Adrenal gland (tissue), 12 donors: ENCODE data around the gene RTKN2. TPM values are rescaled to one million over a fixed set of nuclear protein-coding genes. Genes with fewer than 3 reads are reported as not detected.

ENCODE experiments used
- DNase-seq, 7 donors: peaks; one replicate each; pipeline ENCODE4 v3.0.0-alpha.2; 2019 to 2020
- H3K27ac ChIP-seq, 5 donors: fragments of 200-600 bp; sonication (generic) in 4 of 5; 1 replicate in 3 of 5; 2 replicates in 2 of 5; pipeline versions ENCODE4 v1.5.1 to v1.8.0; 2016 to 2020; ENCODE audit warnings: mild to moderate bottlenecking in 1 of 5
- H3K27me3 ChIP-seq: fragments of 200-600 bp; 2 replicates; pipeline ENCODE4 v1.8.0; 2021
- H3K36me3 ChIP-seq, 2 donors: fragments of 200-600 bp; replicated peaks in 1 of 2; 1 replicate in 1 of 2; 2 replicates in 1 of 2; pipeline versions ENCODE4 v1.5.1 to v1.8.0; 2018 to 2022
- H3K4me1 ChIP-seq, 2 donors: fragments of 200-600 bp; replicated peaks in 1 of 2; 1 replicate in 1 of 2; 2 replicates in 1 of 2; pipeline versions ENCODE4 v1.5.1 to v1.8.0; 2018 to 2021
- H3K4me3 ChIP-seq, 4 donors: fragments of 200-600 bp; sonication (generic) in 3 of 4; one replicate each; pipeline ENCODE4 v1.5.1; 2016 to 2018
- H3K9me3 ChIP-seq, 3 donors: fragments of 200-600 bp; sonication (generic) in 1 of 3; replicated peaks in 1 of 3; 1 replicate in 2 of 3; 2 replicates in 1 of 3; pipeline versions ENCODE4 v1.5.1 to v1.8.0; 2016 to 2021
- POLR2A ChIP-seq, 2 donors: fragments of 450-650 bp; IDR thresholded peaks; one replicate each; pipeline ENCODE4 v1.6.1; 2017; ENCODE audit warnings: antibody characterized with exemption in 2 of 2, mild to moderate bottlenecking in 2 of 2, moderate library complexity in 1 of 2
- WGBS, 4 donors: extraction: QIAGEN DNeasy Blood & Tissue Kit in 2 of 4; methylation state at CpG; one replicate each; pipeline versions ENCODE4 v1.1.5 to v1.1.7; 2013 to 2017; 5-methylcytosine and 5-hydroxymethylcytosine counted together
- intact Hi-C, 2 donors: fragments of 100-400 bp; cut with DNase I; formaldehyde crosslinking; loops; one replicate each; pipeline versions ENCODE4 v1.14.1 to v1.15.0; 2022 to 2023
- polyA plus RNA-seq, 3 donors: library from polyadenylated mRNA; stranded (reverse); fragments of 200-250 nt in 2 of 3; fragments of 350-450 nt in 1 of 3; fragmentation: Illumina TruSeq in 1 of 3; extraction: RNeasy Lipid Tissue Mini Kit (QIAGEN cat#74804) in 1 of 3; gene quantifications; one replicate each; pipeline ENCODE4 v1.2.3, GENCODE V29; 2013 to 2014
- total RNA-seq, 9 donors: library from RNA; depleted of rRNA in 4 of 9; stranded (reverse); fragments of >200 nt in 4 of 9; fragments of 120-200 nt in 1 of 9; fragmentation: NEBNext Ultra II Directional in 1 of 9; extraction: Animal tissue kit (Norgen Biotek cat#: 25700) in 1 of 9; gene quantifications; one replicate each; pipeline versions ENCODE4 v1.1.0 to v1.2.4, GENCODE V29; 2013 to 2023
- TF ChIP-seq, protein P1 (sequence below), 6 experiments: fragments of 450-650 bp in 4 of 6; fragments of 200-600 bp in 2 of 6; sonication (generic) in 1 of 6; IDR thresholded peaks; 1 replicate in 5 of 6; 2 replicates in 1 of 6; pipeline versions ENCODE4 v1.5.1 to v1.8.0; 2016 to 2021; ENCODE audit warnings: antibody characterized with exemption in 6 of 6, mild to moderate bottlenecking in 2 of 6, moderate library complexity in 1 of 6
- donor health status: healthy with polysubstance abuse.
- donor health status: Bipolar disorder and iron deficiency.
- donor health status: DM: yes; HTN: yes; CAD: no.
- donor health status: DM: no; HTN: no; CAD: no.
- donor health status: DM: no; HTN: no; CAD: no.
- donor health status: DM: yes; HTN: yes; CAD: no.

The RTKN2 gene
- total and polyA plus RNA-seq, 12 donors, result 0.07 to 3.4 (median 0.09) TPM; not detected in 4

GRCh38 chr10:62157601-62158000, 111.0 kb downstream of the RTKN2 start:
- Histone ChIP-seq H3K27ac (no peak overlapping the region), H3K4me1 (no peaks in the 10 kb centered on the region), H3K27me3 (no peaks in the 10 kb centered on the region), H3K9me3 (no peaks in the 10 kb centered on the region), H3K36me3 (no peaks in the 10 kb centered on the region), H3K4me3 (no peak overlapping the region)
- DNase-seq, result no peak
- 79 to 81% (median 81%) methylated on average over 3 of the region's 3 CpGs for WGBS, 4 donors
- TF ChIP-seq POLR2A (IDR thresholded peaks at IDR 0.05), result no peak
- TF ChIP-seq, protein P1, sequence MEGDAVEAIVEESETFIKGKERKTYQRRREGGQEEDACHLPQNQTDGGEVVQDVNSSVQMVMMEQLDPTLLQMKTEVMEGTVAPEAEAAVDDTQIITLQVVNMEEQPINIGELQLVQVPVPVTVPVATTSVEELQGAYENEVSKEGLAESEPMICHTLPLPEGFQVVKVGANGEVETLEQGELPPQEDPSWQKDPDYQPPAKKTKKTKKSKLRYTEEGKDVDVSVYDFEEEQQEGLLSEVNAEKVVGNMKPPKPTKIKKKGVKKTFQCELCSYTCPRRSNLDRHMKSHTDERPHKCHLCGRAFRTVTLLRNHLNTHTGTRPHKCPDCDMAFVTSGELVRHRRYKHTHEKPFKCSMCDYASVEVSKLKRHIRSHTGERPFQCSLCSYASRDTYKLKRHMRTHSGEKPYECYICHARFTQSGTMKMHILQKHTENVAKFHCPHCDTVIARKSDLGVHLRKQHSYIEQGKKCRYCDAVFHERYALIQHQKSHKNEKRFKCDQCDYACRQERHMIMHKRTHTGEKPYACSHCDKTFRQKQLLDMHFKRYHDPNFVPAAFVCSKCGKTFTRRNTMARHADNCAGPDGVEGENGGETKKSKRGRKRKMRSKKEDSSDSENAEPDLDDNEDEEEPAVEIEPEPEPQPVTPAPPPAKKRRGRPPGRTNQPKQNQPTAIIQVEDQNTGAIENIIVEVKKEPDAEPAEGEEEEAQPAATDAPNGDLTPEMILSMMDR (IDR thresholded peaks at IDR 0.05), result no peak
- intact Hi-C loops, result no loop called here

DNA sequence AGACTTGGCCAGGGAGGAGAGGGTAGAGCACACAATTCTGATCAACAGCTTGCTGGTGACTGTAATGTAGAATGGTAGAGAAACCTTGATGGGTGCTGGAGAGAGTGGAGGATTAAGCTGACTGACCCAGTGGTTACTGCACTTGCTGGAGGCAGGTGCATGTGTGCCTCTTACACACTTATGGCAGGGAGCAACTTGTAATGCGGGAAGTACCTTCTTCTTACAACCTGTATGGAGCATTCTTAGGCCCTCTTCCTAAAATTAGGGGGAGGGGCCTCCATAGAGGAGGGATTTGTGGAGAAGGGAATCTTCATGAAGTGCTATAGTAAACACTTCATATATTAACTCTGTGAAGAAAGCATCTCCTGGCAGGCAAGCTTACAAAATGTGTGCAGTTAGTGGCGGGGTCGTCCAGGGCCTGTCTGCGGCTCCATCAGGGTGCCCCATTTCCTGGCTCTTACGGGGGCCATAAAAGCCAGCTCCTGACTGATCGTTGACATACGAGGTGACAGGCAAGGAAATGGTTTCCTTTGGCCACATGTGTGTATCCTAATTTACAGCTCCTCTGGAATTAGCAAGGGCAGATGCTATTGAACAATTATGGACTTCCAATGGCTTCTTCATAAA, 113.5 kb downstream of the RTKN2 start:
- TF ChIP-seq, protein P1 (IDR thresholded peaks at IDR 0.05), result no peak
- DNase-seq, result no peak
- Histone ChIP-seq H3K36me3 (no peaks in the 10 kb centered on the region), H3K27ac (no peak overlapping the region), H3K9me3 (no peaks in the 10 kb centered on the region), H3K4me3 (no peak overlapping the region), H3K4me1 (no peaks in the 10 kb centered on the region), H3K27me3 (no peaks in the 10 kb centered on the region)
- WGBS, 4 donors, result 74 to 84% (median 78%) methylated on average over 7 of the region's 7 CpGs
- intact Hi-C loops, result no loop called here

GRCh38 chr10:62154231-62154630, 114.4 kb downstream of the RTKN2 start:
- Histone ChIP-seq H3K27me3 (no peaks in the 10 kb centered on the region), H3K4me1 (no peaks in the 10 kb centered on the region), H3K27ac (no peak overlapping the region), H3K36me3 (no peaks in the 10 kb centered on the region), H3K9me3 (no peaks in the 10 kb centered on the region), H3K4me3 (no peak overlapping the region)
- intact Hi-C loops, result no loop called here
- TF ChIP-seq POLR2A (IDR thresholded peaks at IDR 0.05), result no peak
- TF ChIP-seq, protein P1 (IDR thresholded peaks at IDR 0.05), result no peak
- WGBS, 4 donors, result 76 to 100% (median 96%) methylated on average over 2 of the region's 2 CpGs
- DNase-seq, result no peak

DNA sequence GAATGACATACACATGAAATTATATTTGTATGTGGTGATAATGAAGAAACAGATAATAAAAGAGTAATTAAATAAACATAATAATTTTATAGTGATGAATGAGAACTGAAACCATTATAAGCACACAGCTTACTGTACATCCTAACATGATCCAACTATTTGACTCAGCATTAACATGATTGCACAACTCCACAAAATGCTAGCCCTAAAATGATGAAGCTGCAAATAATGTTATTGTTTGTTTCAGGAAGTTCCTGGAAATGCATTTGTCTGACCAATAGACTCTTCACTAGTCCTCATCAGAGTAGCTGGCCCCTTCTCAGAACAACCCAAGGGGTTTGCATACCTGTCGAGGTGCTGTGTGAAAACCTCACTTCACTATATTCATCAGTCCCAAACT, 115.5 kb downstream of the RTKN2 start:
- intact Hi-C loops, result no loop called here
- Histone ChIP-seq H3K9me3 (no peaks in the 10 kb centered on the region), H3K27me3 (no peaks in the 10 kb centered on the region), H3K4me1 (no peaks in the 10 kb centered on the region), H3K4me3 (no peak overlapping the region), H3K36me3 (no peaks in the 10 kb centered on the region), H3K27ac (no peak overlapping the region)
- TF ChIP-seq, protein P1 (IDR thresholded peaks at IDR 0.05), result no peak
- no peak for TF ChIP-seq POLR2A (IDR thresholded peaks at IDR 0.05)
- 88 to 95% (median 94%) methylated on average over 1 of the region's 1 CpG for WGBS, 4 donors
- no peak for DNase-seq
